ENCODE data around the gene TMPRSS13.

Gene TMPRSS13

DNA sequence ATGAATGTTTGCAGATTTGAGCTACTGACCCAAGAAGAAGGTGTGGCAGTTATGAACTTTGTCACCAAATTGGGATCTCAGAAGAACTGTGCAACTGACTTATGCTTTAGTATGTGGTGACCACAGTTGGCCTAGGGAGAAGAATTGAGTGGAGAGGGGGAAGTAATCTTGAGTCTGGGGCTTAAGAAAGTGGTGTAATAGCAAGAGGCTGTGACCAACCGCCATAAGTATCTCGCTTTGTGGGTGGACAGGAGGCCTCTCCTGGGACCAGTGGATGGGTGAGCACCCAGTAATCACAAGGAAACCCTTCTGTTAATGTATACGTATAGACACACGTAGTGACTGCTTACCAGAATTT, 44.3 kb upstream of the TMPRSS13 start:
- TF ChIP-seq SIN3A (IDR thresholded peaks at IDR 0.05; ENCODE audit: borderline replicate concordance, insufficient read depth, low read length) (no peak), TAF1 (IDR thresholded peaks at IDR 0.05; ENCODE audit: borderline replicate concordance, insufficient read depth, low read length) (no peak), FOXP2 (optimal IDR thresholded peaks at IDR 0.05; ENCODE audit: borderline replicate concordance, extremely low read depth, extremely low read length, insufficient read depth) (no peak), REST (IDR thresholded peaks at IDR 0.05; ENCODE audit: insufficient read depth in 1 of 2, low read depth in 2 of 2, low read length in 2 of 2) (no peak), POLR2AphosphoS5 (IDR thresholded peaks at IDR 0.05; ENCODE audit: low read depth, low read length) (no peak)

GRCh38 chr11:117972629-117973502, 43.7 kb upstream of the TMPRSS13 start:
- no peak for TF ChIP-seq REST (IDR thresholded peaks at IDR 0.05; ENCODE audit: insufficient read depth in 1 of 2, low read depth in 2 of 2, low read length in 2 of 2)
- no peak for TF ChIP-seq SIN3A (IDR thresholded peaks at IDR 0.05; ENCODE audit: borderline replicate concordance, insufficient read depth, low read length)
- TF ChIP-seq POLR2AphosphoS5 (IDR thresholded peaks at IDR 0.05; ENCODE audit: low read depth, low read length), result no peak
- no peak for TF ChIP-seq FOXP2 (optimal IDR thresholded peaks at IDR 0.05; ENCODE audit: borderline replicate concordance, extremely low read depth, extremely low read length, insufficient read depth)
- TF ChIP-seq TAF1 (IDR thresholded peaks at IDR 0.05; ENCODE audit: borderline replicate concordance, insufficient read depth, low read length), result no peak

- TF ChIP-seq REST (IDR thresholded peaks at IDR 0.05; ENCODE audit: insufficient read depth in 1 of 2, low read depth in 2 of 2, low read length in 2 of 2) (no peak), FOXP2 (optimal IDR thresholded peaks at IDR 0.05; ENCODE audit: borderline replicate concordance, extremely low read depth, extremely low read length, insufficient read depth) (no peak), POLR2AphosphoS5 (IDR thresholded peaks at IDR 0.05; ENCODE audit: low read depth, low read length) (no peak), TAF1 (IDR thresholded peaks at IDR 0.05; ENCODE audit: borderline replicate concordance, insufficient read depth, low read length) (no peak), SIN3A (IDR thresholded peaks at IDR 0.05; ENCODE audit: borderline replicate concordance, insufficient read depth, low read length) (no peak)
Measured at GRCh38 chr11:117972044-117972443, 42.8 kb upstream of the TMPRSS13 start.

DNA sequence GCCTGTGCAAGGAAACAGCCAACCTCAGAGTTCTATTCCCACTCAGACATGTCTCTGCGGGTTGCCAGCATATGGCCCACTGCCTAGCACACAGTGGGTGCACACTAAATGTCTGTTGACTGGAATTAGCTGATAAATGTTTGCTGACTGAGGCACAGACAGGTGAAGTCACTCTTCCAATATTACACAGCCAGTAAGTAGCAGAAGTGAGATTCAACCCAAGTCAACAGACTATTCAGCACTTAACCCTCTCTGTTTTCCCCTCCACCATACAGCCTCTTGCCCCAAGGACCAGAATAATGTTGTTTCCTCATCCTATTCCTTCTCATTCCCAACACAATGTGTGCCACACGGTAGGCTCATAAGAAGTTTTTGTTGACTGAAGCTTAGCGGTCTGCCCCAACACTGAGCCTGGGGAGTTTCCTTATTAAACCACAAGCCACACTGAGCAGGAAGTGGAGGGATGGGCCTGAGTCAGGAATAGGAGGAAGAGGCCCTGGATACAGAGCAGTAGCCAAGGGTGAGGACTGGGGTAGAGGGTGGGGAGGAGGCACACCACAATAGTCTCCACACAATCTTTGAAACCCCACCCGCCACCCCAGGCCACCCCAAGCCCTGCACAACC, 41.3 kb upstream of the TMPRSS13 start:
- no peak for TF ChIP-seq POLR2AphosphoS5 (IDR thresholded peaks at IDR 0.05; ENCODE audit: low read depth, low read length)
- no peak for TF ChIP-seq FOXP2 (optimal IDR thresholded peaks at IDR 0.05; ENCODE audit: borderline replicate concordance, extremely low read depth, extremely low read length, insufficient read depth)
- TF ChIP-seq TAF1 (IDR thresholded peaks at IDR 0.05; ENCODE audit: borderline replicate concordance, insufficient read depth, low read length), result no peak
- TF ChIP-seq SIN3A (IDR thresholded peaks at IDR 0.05; ENCODE audit: borderline replicate concordance, insufficient read depth, low read length), result no peak

- TF ChIP-seq FOXP2 (optimal IDR thresholded peaks at IDR 0.05; ENCODE audit: borderline replicate concordance, extremely low read depth, extremely low read length, insufficient read depth) (no peak), POLR2AphosphoS5 (IDR thresholded peaks at IDR 0.05; ENCODE audit: low read depth, low read length) (no peak), TAF1 (IDR thresholded peaks at IDR 0.05; ENCODE audit: borderline replicate concordance, insufficient read depth, low read length) (no peak), REST (IDR thresholded peaks at IDR 0.05; ENCODE audit: insufficient read depth in 1 of 2, low read depth in 2 of 2, low read length in 2 of 2) (no peak), SIN3A (IDR thresholded peaks at IDR 0.05; ENCODE audit: borderline replicate concordance, insufficient read depth, low read length) (no peak)
Measured at GRCh38 chr11:117969160-117969991, 40.2 kb upstream of the TMPRSS13 start.

Measured in PFSK-1 (cell line).